HG03378 (cell line): ENCODE results near the gene OR11A1.

Experiments
- ATAC-seq: cut with Tn5 transposase; IDR thresholded peaks from one replicate; pipeline ENCODE4 v1.9.1; 2021; ENCODE audit warnings: mild to moderate bottlenecking, moderate library complexity; ENCODE audit not compliant: unreplicated experiment

OR11A1 gene

DNA sequence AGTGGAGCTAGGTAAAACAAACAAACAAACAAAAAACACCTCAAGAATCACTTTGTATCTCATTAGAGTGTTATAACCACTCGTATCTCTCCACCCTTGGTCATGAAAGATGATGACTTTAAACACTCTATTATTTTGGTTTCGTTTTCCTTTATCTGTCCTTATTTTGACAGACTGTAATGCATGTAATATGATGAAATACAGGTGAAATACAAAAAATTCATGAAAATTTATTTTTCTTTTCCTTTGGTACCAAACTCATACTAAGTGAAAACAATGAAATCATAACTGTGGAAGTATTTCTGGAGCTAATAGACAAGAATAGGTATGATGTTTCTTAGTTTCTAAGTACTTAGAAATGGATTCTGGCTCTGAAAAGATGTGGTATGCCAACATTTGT is 57.3 kb downstream of the OR11A1 start:
- ATAC-seq, result no peak

DNA sequence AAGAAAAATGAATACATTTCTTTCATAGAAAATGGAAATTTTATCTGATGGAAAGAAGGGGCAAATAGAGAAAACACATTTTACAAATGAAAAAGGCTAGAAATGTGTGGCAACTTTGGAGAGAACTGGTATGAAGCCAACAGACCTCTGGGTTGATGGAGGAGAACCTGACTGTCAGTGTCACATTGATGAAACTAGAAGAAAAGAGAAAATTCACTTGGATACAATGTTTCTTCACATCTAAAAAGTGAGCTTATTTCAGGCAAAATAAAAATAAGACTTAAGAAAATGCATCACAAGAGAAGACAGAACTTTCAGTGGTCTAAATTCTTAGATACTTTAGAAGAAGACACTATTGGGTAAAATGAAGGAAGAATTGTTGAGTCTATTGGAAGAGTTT is 61.5 kb downstream of the OR11A1 start, which contains the start of gene OR12D2:
Gene OR12D2 (plus strand): TSS at position 301 of the 400 bp plus-strand sequence. CDS start 1,069 bp downstream, outside the sequence.
- no peak for ATAC-seq

DNA sequence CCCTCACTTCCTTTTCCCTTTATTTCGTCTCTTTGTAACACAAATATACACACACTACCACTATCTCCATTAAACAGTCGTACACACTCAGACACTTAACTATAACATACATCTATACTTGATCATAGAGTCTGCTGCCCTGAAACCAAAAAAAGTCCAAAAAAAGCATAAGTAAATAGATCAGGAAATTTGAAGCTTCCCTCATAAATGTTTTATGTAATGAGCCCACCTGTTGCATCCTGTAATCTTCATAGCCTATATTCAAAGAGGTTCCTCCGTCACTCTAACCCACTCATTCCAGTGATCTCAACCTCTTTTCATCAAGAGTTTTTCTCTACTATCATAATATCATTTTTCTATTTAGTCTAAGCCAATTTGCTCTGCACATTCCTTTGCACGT is 68.3 kb downstream of the OR11A1 start:
- no peak for ATAC-seq

DNA sequence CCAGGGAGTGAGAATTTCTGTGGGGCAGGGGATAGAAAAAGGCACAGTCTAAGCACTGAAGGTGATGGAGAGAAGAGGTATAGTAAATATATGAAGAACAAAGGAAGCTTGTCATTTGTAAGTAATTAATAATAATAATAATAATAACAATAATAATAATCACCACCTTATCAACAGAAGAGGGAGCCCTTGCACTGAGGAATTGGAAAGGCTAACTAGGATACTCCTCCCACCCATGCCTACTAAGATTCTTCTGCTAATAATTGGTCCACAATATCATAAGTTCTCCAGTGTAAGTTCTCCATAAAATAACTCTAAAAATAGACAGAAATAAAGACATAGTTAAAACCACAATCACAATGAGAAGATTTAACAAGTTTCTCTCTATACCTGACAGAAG is 80.9 kb downstream of the OR11A1 start:
- no peak for ATAC-seq
